NOMO-1 (cell line): Measurements from ENCODE around the gene TRIM25.

Experiments used
- DNase-seq, 2 experiments: peaks; one replicate each; lab custom pipeline; 2025; ENCODE audit not compliant: unreplicated experiment in 2 of 2; lab: John Stamatoyannopoulos, UW

TRIM25 gene

GRCh38 chr17:56928586-56928985 is 14.7 kb upstream of the TRIM25 start:
- DNase-seq = no peak

- peak in 1 of 2 experiments; percentile 32 for DNase-seq
Measured at GRCh38 chr17:56926704-56927103, 12.9 kb upstream of the TRIM25 start.

GRCh38 chr17:56926270-56926669 is 12.4 kb upstream of the TRIM25 start:
- DNase-seq = no peak

GRCh38 chr17:56925088-56925487 is 11.2 kb upstream of the TRIM25 start:
- no peak for DNase-seq

GRCh38 chr17:56919717-56920116 is 5.9 kb upstream of the TRIM25 start:
- DNase-seq = peak; percentile 3 to 40

GRCh38 chr17:56918916-56919315 is 5.1 kb upstream of the TRIM25 start:
- peak; percentile 86 to 96 for DNase-seq

- DNase-seq = no peak
Measured at GRCh38 chr17:56917559-56918296, 3.9 kb upstream of the TRIM25 start.

GRCh38 chr17:56914581-56915273 is 878 bp upstream of the TRIM25 start:
- no peak for DNase-seq

GRCh38 chr17:56913353-56913866 is 439 bp downstream of the TRIM25 start:
- DNase-seq = peak in 1 of 2 experiments; percentile 53

- DNase-seq = no peak
Measured at GRCh38 chr17:56913000-56913311, 893 bp downstream of the TRIM25 start.

- no peak for DNase-seq
Measured at GRCh38 chr17:56912105-56912999, 1.5 kb downstream of the TRIM25 start.

- no peak for DNase-seq
Measured at GRCh38 chr17:56910509-56911235, 3.2 kb downstream of the TRIM25 start.

GRCh38 chr17:56909742-56910508 is 3.9 kb downstream of the TRIM25 start:
- no peak for DNase-seq

- peak; percentile 65 to 94 for DNase-seq
Measured at GRCh38 chr17:56908001-56908542, 5.8 kb downstream of the TRIM25 start.

- DNase-seq = no peak
Measured at GRCh38 chr17:56903560-56903959, 10.3 kb downstream of the TRIM25 start.

- no peak for DNase-seq
Measured at GRCh38 chr17:56902348-56902747, 11.5 kb downstream of the TRIM25 start.

- DNase-seq = no peak
Measured at GRCh38 chr17:56899403-56899802, 14.4 kb downstream of the TRIM25 start.

GRCh38 chr17:56898874-56899273 is 15.0 kb downstream of the TRIM25 start:
- no peak for DNase-seq

GRCh38 chr17:56897646-56898424 is 16.0 kb downstream of the TRIM25 start:
- DNase-seq = no peak
